ENCODE results near the gene CEBPB. TPM values are rescaled to one million over a fixed set of nuclear protein-coding genes. Genes with fewer than 3 reads are reported as not detected.

Gene CEBPB
- total RNA-seq, 1 donor from 2014 or later: 360 TPM

- H3K27me3 ChIP-seq: no peaks in the 10 kb centered on the region
- H3K27ac ChIP-seq: no peak overlapping the region
- intact Hi-C loops (cut with DNase I): no loop called here
- H3K4me3 ChIP-seq: no peak overlapping the region
- no peak for DNase-seq (ENCODE audit: low spot score in 2 of 2)
- no peaks in the 10 kb centered on the region for H3K36me3 ChIP-seq
- no peaks in the 10 kb centered on the region for H3K4me1 ChIP-seq
- TF ChIP-seq CTCF (IDR thresholded peaks at IDR 0.05): no peak
- H3K9me3 ChIP-seq: no peaks in the 10 kb centered on the region
Observed at GRCh38 chr20:50240092-50240491, 49.5 kb downstream of the CEBPB start.

GRCh38 chr20:50242178-50242514 is 51.5 kb downstream of the CEBPB start:
- no peak overlapping the region for H3K4me3 ChIP-seq
- H3K4me1 ChIP-seq: no peaks in the 10 kb centered on the region
- no peaks in the 10 kb centered on the region for H3K36me3 ChIP-seq
- TF ChIP-seq CTCF (IDR thresholded peaks at IDR 0.05): no peak
- intact Hi-C loops (cut with DNase I): no loop called here
- no peaks in the 10 kb centered on the region for H3K9me3 ChIP-seq
- DNase-seq (ENCODE audit: low spot score in 2 of 2): no peak
- H3K27me3 ChIP-seq: no peaks in the 10 kb centered on the region
- no peak overlapping the region for H3K27ac ChIP-seq

Other genes with a start within 250 kb of the CEBPB start
- gene SNAI1, start 207.8 kb upstream of the CEBPB start, total RNA-seq: 64.4 TPM
- gene UBE2V1, start 77.7 kb upstream of the CEBPB start, total RNA-seq: 39.4 TPM
- 23.9 TPM for gene PEDS1, start 37.1 kb upstream of the CEBPB start, total RNA-seq